Endothelial cell of umbilical vein (primary cell): ENCODE measurements around the gene APOD.

ENCODE experiments used
- EZH2 ChIP-seq: IDR thresholded peaks from 2 replicates; pipeline ENCODE4 v1.6.1; 2012; ENCODE audit warnings: borderline replicate concordance, low read depth, mild to moderate bottlenecking, moderate library complexity, low read length, inconsistent platforms; ENCODE audit not compliant: severe bottlenecking
- JUN ChIP-seq: IDR thresholded peaks from 2 replicates; pipeline ENCODE4 v1.6.1; 2011; ENCODE audit warnings: borderline replicate concordance, low read depth; ENCODE audit not compliant: insufficient read length, insufficient read depth
- MYC ChIP-seq: IDR thresholded peaks from one replicate; pipeline ENCODE4 v1.6.1; 2011; ENCODE audit warnings: mild to moderate bottlenecking, low read depth, low read length
- POLR2A ChIP-seq: IDR thresholded peaks from 2 replicates; pipeline ENCODE4 v1.6.1; 2012; ENCODE audit warnings: low read depth, mild to moderate bottlenecking, control low read depth, low read length
- POLR2AphosphoS5 ChIP-seq: IDR thresholded peaks from 2 replicates; pipeline ENCODE4 v1.6.1; 2012; ENCODE audit warnings: low read depth, mild to moderate bottlenecking, control low read depth, low read length, moderate library complexity; ENCODE audit not compliant: insufficient read depth
- TF ChIP-seq, protein P1 (sequence below), 2 donors: IDR thresholded peaks; 1 replicate in 1 of 2; 2 replicates in 1 of 2; pipeline ENCODE4 v1.5.1; 2011; ENCODE audit warnings: low read length in 2 of 2, mild to moderate bottlenecking in 2 of 2, moderate library complexity in 2 of 2, control low read depth in 1 of 2, inconsistent platforms in 1 of 2, low read depth in 1 of 2; ENCODE audit not compliant: insufficient read depth in 1 of 2; ENCODE audit errors: extremely low read depth in 1 of 2

- TF ChIP-seq, protein P1, sequence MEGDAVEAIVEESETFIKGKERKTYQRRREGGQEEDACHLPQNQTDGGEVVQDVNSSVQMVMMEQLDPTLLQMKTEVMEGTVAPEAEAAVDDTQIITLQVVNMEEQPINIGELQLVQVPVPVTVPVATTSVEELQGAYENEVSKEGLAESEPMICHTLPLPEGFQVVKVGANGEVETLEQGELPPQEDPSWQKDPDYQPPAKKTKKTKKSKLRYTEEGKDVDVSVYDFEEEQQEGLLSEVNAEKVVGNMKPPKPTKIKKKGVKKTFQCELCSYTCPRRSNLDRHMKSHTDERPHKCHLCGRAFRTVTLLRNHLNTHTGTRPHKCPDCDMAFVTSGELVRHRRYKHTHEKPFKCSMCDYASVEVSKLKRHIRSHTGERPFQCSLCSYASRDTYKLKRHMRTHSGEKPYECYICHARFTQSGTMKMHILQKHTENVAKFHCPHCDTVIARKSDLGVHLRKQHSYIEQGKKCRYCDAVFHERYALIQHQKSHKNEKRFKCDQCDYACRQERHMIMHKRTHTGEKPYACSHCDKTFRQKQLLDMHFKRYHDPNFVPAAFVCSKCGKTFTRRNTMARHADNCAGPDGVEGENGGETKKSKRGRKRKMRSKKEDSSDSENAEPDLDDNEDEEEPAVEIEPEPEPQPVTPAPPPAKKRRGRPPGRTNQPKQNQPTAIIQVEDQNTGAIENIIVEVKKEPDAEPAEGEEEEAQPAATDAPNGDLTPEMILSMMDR (IDR thresholded peaks at IDR 0.05; ENCODE audit: extremely low read depth in 1 of 2, insufficient read depth in 1 of 2, low read depth in 1 of 2, low read length in 2 of 2): no peak
- TF ChIP-seq POLR2A (no peak), EZH2 (no peak), POLR2AphosphoS5 (no peak), MYC (no peak), JUN (no peak)
These were observed 30.5 kb downstream of the APOD start for GRCh38 chr3:195553268-195553667.
